ENCODE results near the gene PTPN20.

- TF ChIP-seq, protein P1, sequence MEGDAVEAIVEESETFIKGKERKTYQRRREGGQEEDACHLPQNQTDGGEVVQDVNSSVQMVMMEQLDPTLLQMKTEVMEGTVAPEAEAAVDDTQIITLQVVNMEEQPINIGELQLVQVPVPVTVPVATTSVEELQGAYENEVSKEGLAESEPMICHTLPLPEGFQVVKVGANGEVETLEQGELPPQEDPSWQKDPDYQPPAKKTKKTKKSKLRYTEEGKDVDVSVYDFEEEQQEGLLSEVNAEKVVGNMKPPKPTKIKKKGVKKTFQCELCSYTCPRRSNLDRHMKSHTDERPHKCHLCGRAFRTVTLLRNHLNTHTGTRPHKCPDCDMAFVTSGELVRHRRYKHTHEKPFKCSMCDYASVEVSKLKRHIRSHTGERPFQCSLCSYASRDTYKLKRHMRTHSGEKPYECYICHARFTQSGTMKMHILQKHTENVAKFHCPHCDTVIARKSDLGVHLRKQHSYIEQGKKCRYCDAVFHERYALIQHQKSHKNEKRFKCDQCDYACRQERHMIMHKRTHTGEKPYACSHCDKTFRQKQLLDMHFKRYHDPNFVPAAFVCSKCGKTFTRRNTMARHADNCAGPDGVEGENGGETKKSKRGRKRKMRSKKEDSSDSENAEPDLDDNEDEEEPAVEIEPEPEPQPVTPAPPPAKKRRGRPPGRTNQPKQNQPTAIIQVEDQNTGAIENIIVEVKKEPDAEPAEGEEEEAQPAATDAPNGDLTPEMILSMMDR (IDR thresholded peaks at IDR 0.05), result no peak
- TF ChIP-seq POLR2A (IDR thresholded peaks at IDR 0.05), result no peak
Observed at GRCh38 chr10:47035171-47035818, 124.1 kb downstream of the PTPN20 start.

Data from Peyer's patch (tissue), 4 donors.